ENCODE data around the gene KPNA2. TPM values are rescaled to one million over a fixed set of nuclear protein-coding genes. Genes with fewer than 3 reads are reported as not detected.
"Not testable (repeated sequence)": the region's sequence is repeated elsewhere in the genome, so short reads cannot be mapped to it uniquely, and the experiment has no call there.

The KPNA2 gene
- total RNA-seq, 2 experiments from 2014 or later = 165 to 180 TPM

- TF ChIP-seq CTCF (IDR thresholded peaks at IDR 0.05) = no peak
- H3K36me3 Mint-ChIP-seq (ENCODE audit: low read depth) = peaks cover 2% of the 10 kb centered on the region
- H3K4me1 Mint-ChIP-seq (ENCODE audit: low read depth) = peaks cover 9% of the 10 kb centered on the region
- ATAC-seq = no peak
- no peak overlapping the region for H3K4me3 Mint-ChIP-seq
- no peaks in the 10 kb centered on the region for H3K27me3 Mint-ChIP-seq
- CTCF ChIA-PET = no interaction called here
- POLR2A ChIA-PET = interaction anchor here (0.7 kb wide), 1 partner anchor 445 kb away, joined by 3 read pairs; no protein-coding TSS in a partner anchor
- intact Hi-C loops (cut with micrococcal nuclease) = no loop called here
- no peak for DNase-seq
- no peak overlapping the region for H3K27ac Mint-ChIP-seq
- no peaks in the 10 kb centered on the region for H3K9me3 Mint-ChIP-seq
Observed at GRCh38 chr17:68015081-68015723, 20.3 kb upstream of the KPNA2 start.

- H3K9me3 Mint-ChIP-seq = no peaks in the 10 kb centered on the region
- ChIA-PET CTCF (no interaction called here), POLR2A (no interaction called here)
- no peak overlapping the region for H3K4me3 Mint-ChIP-seq
- ATAC-seq (no peak), DNase-seq (no peak)
- peaks cover 2% of the 10 kb centered on the region for H3K36me3 Mint-ChIP-seq (ENCODE audit: low read depth)
- H3K27me3 Mint-ChIP-seq = no peaks in the 10 kb centered on the region
- intact Hi-C loops (cut with micrococcal nuclease) = no loop called here
- TF ChIP-seq CTCF (IDR thresholded peaks at IDR 0.05) = no peak
- H3K4me1 Mint-ChIP-seq (ENCODE audit: low read depth) = peaks cover 11% of the 10 kb centered on the region
- no peak overlapping the region for H3K27ac Mint-ChIP-seq
Observed at GRCh38 chr17:68016838-68017237, 18.7 kb upstream of the KPNA2 start.

DNA sequence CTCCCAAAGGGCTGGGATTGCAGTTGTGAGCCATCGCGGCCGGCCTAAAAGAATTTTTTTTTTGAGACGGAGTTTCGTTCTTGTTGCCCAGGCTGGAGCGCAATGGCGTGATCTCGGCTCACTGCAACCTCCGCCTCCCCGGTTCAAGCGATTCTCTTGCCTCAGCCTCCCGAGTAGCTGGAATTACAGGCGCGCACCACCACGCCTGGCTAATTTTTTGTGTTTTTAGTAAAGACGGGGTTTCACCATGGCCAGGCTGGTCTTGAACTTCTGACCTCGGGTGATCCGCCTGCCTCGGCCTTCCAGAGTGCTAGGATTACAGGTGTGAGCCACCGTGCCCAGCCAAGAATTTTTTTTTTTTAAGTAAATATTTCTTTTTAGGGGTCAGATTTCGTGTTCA, 17.0 kb upstream of the KPNA2 start:
- CTCF ChIA-PET; H3K4me3 Mint-ChIP-seq; H3K27ac Mint-ChIP-seq; H3K27me3 Mint-ChIP-seq; DNase-seq; POLR2A ChIA-PET; ATAC-seq; intact Hi-C loops (cut with micrococcal nuclease); H3K9me3 Mint-ChIP-seq; H3K36me3 Mint-ChIP-seq (ENCODE audit: low read depth): not testable (repeated sequence)
- peaks cover 11% of the 10 kb centered on the region for H3K4me1 Mint-ChIP-seq (ENCODE audit: low read depth)

GRCh38 chr17:68019336-68019674, 16.2 kb upstream of the KPNA2 start:
- CTCF ChIA-PET = interaction anchor here (1.0 to 1.7 kb wide), 6 partner anchors 8 to 180 kb away, joined by 3 to 8 read pairs (median 5); no protein-coding TSS in a partner anchor

DNA sequence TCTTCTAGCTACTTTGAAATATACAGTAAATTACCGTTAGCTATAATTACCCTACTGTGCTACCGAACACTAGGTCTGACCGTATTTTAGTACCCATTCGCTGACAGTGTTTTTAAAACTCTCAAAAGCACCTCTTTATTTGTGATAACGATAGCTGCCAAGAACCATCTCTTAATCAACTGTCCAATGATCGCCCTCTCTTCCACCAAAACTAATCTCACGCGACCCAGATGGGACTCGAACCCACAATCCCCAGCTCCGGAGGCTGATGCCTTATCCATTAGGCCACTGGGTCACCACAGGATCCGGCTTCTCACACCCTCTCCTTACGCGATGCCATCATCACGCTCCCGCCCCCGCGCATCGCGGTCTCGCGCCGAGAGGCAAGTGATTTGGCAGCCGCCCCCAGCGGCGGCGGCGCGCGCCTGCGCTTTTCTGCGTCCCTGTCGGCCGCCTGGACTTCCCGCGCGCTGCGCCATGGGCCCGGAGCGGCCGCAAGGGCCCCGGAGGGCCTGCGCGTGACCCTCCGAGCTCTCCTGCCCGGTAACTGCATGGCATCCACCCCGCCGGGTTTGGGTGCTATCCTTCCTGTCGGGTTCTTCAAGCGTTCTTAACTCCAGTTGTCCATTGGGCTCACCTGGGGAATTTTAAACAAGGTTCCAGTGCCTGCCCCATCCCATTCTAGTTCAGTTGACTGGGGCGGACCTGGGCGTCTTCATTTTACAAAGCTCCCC, 15.7 kb upstream of the KPNA2 start:
- no peaks in the 10 kb centered on the region for H3K9me3 Mint-ChIP-seq
- peak; percentile 56 for TF ChIP-seq CTCF (IDR thresholded peaks at IDR 0.05)
- peak overlapping the region; percentile 80 for H3K4me3 Mint-ChIP-seq
- peak overlapping the region; percentile 89 for H3K27ac Mint-ChIP-seq
- CTCF ChIA-PET = interaction anchor here (1.0 to 1.7 kb wide), 7 partner anchors 9 to 181 kb away, joined by 3 to 8 read pairs (median 4); no protein-coding TSS in a partner anchor
- no peaks in the 10 kb centered on the region for H3K27me3 Mint-ChIP-seq
- peaks cover 2% of the 10 kb centered on the region for H3K36me3 Mint-ChIP-seq (ENCODE audit: low read depth)
- DNase-seq = peak; percentile 97
- intact Hi-C loops (cut with micrococcal nuclease) = no loop called here
- ATAC-seq = peak; percentile 96
- peaks cover 11% of the 10 kb centered on the region for H3K4me1 Mint-ChIP-seq (ENCODE audit: low read depth)
- POLR2A ChIA-PET = interaction anchor here (0.5 to 1.5 kb wide), 12 partner anchors 8 to 449 kb away, joined by 3 to 8 read pairs (median 4); partner anchors contain the start of gene KPNA2

More at GRCh38 chr17:68019336-68019674, 16.2 kb upstream of the KPNA2 start:
- no peak for ATAC-seq
- no peaks in the 10 kb centered on the region for H3K9me3 Mint-ChIP-seq
- H3K27ac Mint-ChIP-seq = no peak overlapping the region
- POLR2A ChIA-PET = interaction anchor here (0.5 to 1.5 kb wide), 9 partner anchors 8 to 450 kb away, joined by 3 to 8 read pairs (median 4); no protein-coding TSS in a partner anchor
- DNase-seq = no peak
- H3K4me1 Mint-ChIP-seq (ENCODE audit: low read depth) = peaks cover 11% of the 10 kb centered on the region
- peak overlapping the region; percentile 80 for H3K4me3 Mint-ChIP-seq
- no peaks in the 10 kb centered on the region for H3K27me3 Mint-ChIP-seq
- H3K36me3 Mint-ChIP-seq (ENCODE audit: low read depth) = peaks cover 2% of the 10 kb centered on the region
- TF ChIP-seq CTCF (IDR thresholded peaks at IDR 0.05) = no peak
- intact Hi-C loops (cut with micrococcal nuclease) = no loop called here

Data from activated CD8-positive, alpha-beta T cell treated with anti-CD3 and anti-CD28 coated beads for 36 hours (primary cell).